ENCODE results near the gene IGFBPL1. TPM values are rescaled to one million over a fixed set of nuclear protein-coding genes. Genes with fewer than 3 reads are reported as not detected.

IGFBPL1 gene
- polyA plus RNA-seq, 3 donors = not detected

- Histone ChIP-seq H3K27me3 (ENCODE audit: control insufficient read depth in 2 of 2, insufficient read depth in 2 of 2, low read length in 2 of 2) (no peaks in the 10 kb centered on the region), H3K27ac (ENCODE audit: low read depth in 1 of 2, low read length in 2 of 2) (no peak overlapping the region), H3K4me2 (replicated peaks; ENCODE audit: extremely low read depth, low read length, poor library complexity, severe bottlenecking) (no peak overlapping the region), H3K4me1 (ENCODE audit: control insufficient read depth in 1 of 2, insufficient read depth in 2 of 2, low read length in 2 of 2) (no peaks in the 10 kb centered on the region), H3K36me3 (replicated peaks in 1 of 2; ENCODE audit: control insufficient read depth in 1 of 2, insufficient read depth in 2 of 2, low read length in 2 of 2) (no peaks in the 10 kb centered on the region), H3K9ac (ENCODE audit: insufficient read depth, low read length, poor library complexity, severe bottlenecking) (no peak overlapping the region), H3K4me3 (replicated peaks in 1 of 3; ENCODE audit: low read depth in 2 of 3, low read length in 3 of 3) (no peak overlapping the region), H3K79me2 (ENCODE audit: insufficient read depth, low read length) (no peaks in the 10 kb centered on the region), H2AFZ (ENCODE audit: insufficient read depth, low read depth, low read length, poor library complexity, severe bottlenecking) (no peak overlapping the region), H4K20me1 (ENCODE audit: insufficient read depth, low read length) (no peaks in the 10 kb centered on the region), H3K9me3 (replicated peaks in 1 of 2; ENCODE audit: control insufficient read depth in 1 of 2, insufficient read depth in 1 of 2, low read length in 2 of 2) (no peaks in the 10 kb centered on the region)
- no peak for DNase-seq
- Mint-ChIP-seq H3K27ac (no peak overlapping the region), H3K27me3 (ENCODE audit: low read depth in 3 of 3) (peaks cover 2 to 7% (median 3%) of the 10 kb centered on the region in 3 donors), H3K4me3 (no peak overlapping the region), H3K4me1 (no peaks in the 10 kb centered on the region), H3K36me3 (no peaks in the 10 kb centered on the region), H3K9me3 (no peaks in the 10 kb centered on the region)
- intact Hi-C loops (cut with micrococcal nuclease) = no loop called here
- 89% methylated on average over 8 of the region's 8 CpGs for WGBS (ENCODE audit: insufficient coverage)
- no peak for TF ChIP-seq CTCF (IDR thresholded peaks at IDR 0.05)
These were observed 8.4 kb downstream of the IGFBPL1 start for GRCh38 chr9:38415856-38416255.

- H3K9ac ChIP-seq (ENCODE audit: insufficient read depth, low read length, poor library complexity, severe bottlenecking) = no peak overlapping the region
- no peak for TF ChIP-seq CTCF (IDR thresholded peaks at IDR 0.05)
- no peaks in the 10 kb centered on the region for H3K9me3 ChIP-seq (replicated peaks in 1 of 2; ENCODE audit: control insufficient read depth in 1 of 2, insufficient read depth in 1 of 2, low read length in 2 of 2)
- no peak for DNase-seq
- no peaks in the 10 kb centered on the region for H3K36me3 ChIP-seq (replicated peaks in 1 of 2; ENCODE audit: control insufficient read depth in 1 of 2, insufficient read depth in 2 of 2, low read length in 2 of 2)
- H3K27ac Mint-ChIP-seq = no peak overlapping the region
- H3K79me2 ChIP-seq (ENCODE audit: insufficient read depth, low read length) = no peaks in the 10 kb centered on the region
- H4K20me1 ChIP-seq (ENCODE audit: insufficient read depth, low read length) = no peaks in the 10 kb centered on the region
- no peaks in the 10 kb centered on the region for H3K27me3 ChIP-seq (ENCODE audit: control insufficient read depth in 2 of 2, insufficient read depth in 2 of 2, low read length in 2 of 2)
- peaks cover 0 to 3% (median 3%) of the 10 kb centered on the region in 3 donors for H3K27me3 Mint-ChIP-seq (ENCODE audit: low read depth in 3 of 3)
- no peak overlapping the region for H3K4me3 ChIP-seq (replicated peaks in 1 of 3; ENCODE audit: low read depth in 2 of 3, low read length in 3 of 3)
- no peaks in the 10 kb centered on the region for H3K36me3 Mint-ChIP-seq
- no peak overlapping the region for H3K27ac ChIP-seq (ENCODE audit: low read depth in 1 of 2, low read length in 2 of 2)
- no peak overlapping the region for H2AFZ ChIP-seq (ENCODE audit: insufficient read depth, low read depth, low read length, poor library complexity, severe bottlenecking)
- no peaks in the 10 kb centered on the region for H3K9me3 Mint-ChIP-seq
- WGBS (ENCODE audit: insufficient coverage) = 71% methylated on average over 5 of the region's 24 CpGs
- no peaks in the 10 kb centered on the region for H3K4me1 Mint-ChIP-seq
- H3K4me2 ChIP-seq (replicated peaks; ENCODE audit: extremely low read depth, low read length, poor library complexity, severe bottlenecking) = no peak overlapping the region
- intact Hi-C loops (cut with micrococcal nuclease) = no loop called here
- no peak overlapping the region for H3K4me3 Mint-ChIP-seq
- no peaks in the 10 kb centered on the region for H3K4me1 ChIP-seq (ENCODE audit: control insufficient read depth in 1 of 2, insufficient read depth in 2 of 2, low read length in 2 of 2)
These were observed 10.1 kb downstream of the IGFBPL1 start for GRCh38 chr9:38414040-38414723.
